ENCODE results near the gene KNCN.

Gene KNCN

DNA sequence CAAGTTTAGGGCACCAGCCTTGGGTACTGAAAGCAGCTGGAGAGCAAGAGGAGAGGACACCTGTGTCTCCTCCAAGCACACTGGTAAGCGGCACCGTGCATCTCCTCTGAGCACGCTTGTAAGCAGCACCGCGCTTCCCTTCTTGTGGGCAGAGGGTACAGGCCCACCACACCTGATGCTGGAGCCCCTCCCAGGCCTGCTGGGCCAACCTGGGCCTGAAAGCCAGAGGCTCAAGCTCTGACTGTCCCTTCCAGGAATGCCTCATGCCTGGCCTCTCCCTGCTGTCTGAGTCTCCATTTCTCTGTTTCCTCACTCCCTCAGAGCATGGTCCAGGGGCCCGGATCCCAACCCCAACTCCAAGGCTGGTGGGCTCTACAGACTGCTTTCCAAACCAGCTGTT, 35.9 kb downstream of the KNCN start:
- H3K9me3 Mint-ChIP-seq: no peaks in the 10 kb centered on the region
- no peak overlapping the region for H3K27ac Mint-ChIP-seq
- no peak overlapping the region for H3K4me3 Mint-ChIP-seq
- H3K27me3 Mint-ChIP-seq (ENCODE audit: low read depth, poor library complexity): peaks cover 72% of the 10 kb centered on the region
- H3K36me3 Mint-ChIP-seq (ENCODE audit: low read depth): no peaks in the 10 kb centered on the region
- DNase-seq: no peak
- H3K4me1 Mint-ChIP-seq: peaks cover 65% of the 10 kb centered on the region
- TF ChIP-seq, protein P1, sequence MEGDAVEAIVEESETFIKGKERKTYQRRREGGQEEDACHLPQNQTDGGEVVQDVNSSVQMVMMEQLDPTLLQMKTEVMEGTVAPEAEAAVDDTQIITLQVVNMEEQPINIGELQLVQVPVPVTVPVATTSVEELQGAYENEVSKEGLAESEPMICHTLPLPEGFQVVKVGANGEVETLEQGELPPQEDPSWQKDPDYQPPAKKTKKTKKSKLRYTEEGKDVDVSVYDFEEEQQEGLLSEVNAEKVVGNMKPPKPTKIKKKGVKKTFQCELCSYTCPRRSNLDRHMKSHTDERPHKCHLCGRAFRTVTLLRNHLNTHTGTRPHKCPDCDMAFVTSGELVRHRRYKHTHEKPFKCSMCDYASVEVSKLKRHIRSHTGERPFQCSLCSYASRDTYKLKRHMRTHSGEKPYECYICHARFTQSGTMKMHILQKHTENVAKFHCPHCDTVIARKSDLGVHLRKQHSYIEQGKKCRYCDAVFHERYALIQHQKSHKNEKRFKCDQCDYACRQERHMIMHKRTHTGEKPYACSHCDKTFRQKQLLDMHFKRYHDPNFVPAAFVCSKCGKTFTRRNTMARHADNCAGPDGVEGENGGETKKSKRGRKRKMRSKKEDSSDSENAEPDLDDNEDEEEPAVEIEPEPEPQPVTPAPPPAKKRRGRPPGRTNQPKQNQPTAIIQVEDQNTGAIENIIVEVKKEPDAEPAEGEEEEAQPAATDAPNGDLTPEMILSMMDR (IDR thresholded peaks at IDR 0.05): no peak

DNA sequence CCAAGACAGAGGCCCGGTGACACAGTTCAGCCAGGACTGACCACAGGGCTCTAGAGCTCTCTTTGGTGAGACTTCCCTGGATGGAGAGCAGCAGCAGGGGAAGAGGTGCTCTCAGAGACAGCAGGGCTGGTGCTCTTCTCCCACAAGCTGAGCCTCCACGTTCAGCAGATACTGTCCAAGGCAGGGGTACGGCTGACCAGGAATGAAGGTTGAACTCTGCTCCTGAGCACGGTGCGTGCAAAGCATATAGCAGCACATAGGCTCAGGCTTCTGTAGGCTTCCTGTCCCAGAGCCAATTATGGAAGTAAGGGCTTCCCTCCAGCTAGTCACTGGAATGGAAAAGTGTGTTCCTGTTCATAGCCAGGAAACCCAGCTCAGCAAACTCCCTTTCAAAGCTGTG, 37.9 kb downstream of the KNCN start:
- Mint-ChIP-seq H3K36me3 (ENCODE audit: low read depth) (no peaks in the 10 kb centered on the region), H3K4me1 (peaks cover 46% of the 10 kb centered on the region), H3K27me3 (ENCODE audit: low read depth, poor library complexity) (peaks cover 66% of the 10 kb centered on the region), H3K9me3 (no peaks in the 10 kb centered on the region), H3K27ac (no peak overlapping the region), H3K4me3 (no peak overlapping the region)
- TF ChIP-seq, protein P1 (IDR thresholded peaks at IDR 0.05): no peak
- DNase-seq: no peak

DNA sequence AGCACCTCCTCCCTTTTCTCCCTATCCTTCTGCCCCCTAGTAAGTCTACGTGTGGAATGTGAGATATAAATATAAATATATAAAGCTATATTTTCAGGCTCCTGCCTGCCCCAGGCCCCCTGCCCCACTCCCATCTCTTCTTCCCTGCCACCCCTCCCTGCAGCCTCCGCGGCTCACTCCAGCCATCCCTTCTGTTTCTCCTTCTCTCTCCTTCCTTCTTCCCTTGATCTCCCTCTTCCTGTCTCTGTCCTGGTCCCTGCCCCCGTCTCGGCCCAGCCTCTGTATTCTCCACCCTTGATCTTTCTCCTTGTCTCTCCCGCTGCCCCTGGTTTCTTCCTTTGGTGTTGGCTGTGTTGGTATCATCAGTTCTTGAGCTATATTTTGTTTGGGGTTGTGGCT, 38.7 kb downstream of the KNCN start:
- Mint-ChIP-seq H3K4me1 (peaks cover 38% of the 10 kb centered on the region), H3K36me3 (ENCODE audit: low read depth) (no peaks in the 10 kb centered on the region), H3K9me3 (no peaks in the 10 kb centered on the region), H3K27me3 (ENCODE audit: low read depth, poor library complexity) (peaks cover 64% of the 10 kb centered on the region), H3K27ac (no peak overlapping the region), H3K4me3 (no peak overlapping the region)
- TF ChIP-seq, protein P1 (IDR thresholded peaks at IDR 0.05): no peak
- no peak for DNase-seq

DNA sequence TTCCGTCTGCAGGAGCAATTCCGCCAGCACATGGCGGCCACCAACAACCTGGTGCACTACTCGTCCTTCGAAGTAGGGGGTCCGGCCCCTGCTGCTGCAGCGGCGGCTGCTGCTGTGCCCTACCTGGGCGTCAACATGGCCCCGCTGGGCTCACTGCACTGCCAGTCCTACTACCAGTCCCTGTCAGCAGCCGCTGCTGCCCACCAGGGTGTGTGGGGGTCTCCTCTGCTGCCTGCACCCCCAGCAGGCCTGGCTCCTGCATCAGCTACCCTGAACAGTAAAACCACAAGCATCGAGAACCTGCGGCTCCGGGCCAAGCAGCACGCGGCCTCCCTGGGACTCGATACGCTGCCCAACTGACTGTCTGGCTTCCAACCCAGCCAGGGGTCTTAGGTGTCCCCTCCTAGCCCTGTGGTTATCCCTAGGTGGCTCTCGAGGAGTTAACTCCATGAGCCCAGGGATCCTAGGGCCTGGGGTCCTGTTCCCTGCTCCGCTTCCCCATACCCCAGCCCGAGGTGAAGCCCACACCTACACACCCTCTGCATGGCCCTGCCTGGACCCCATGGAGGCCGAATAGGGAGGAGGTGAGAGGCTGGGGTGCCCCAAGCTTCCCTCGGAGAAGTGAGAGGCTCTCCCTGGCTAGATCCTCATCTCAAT, 39.2 kb downstream of the KNCN start:
- no peak overlapping the region for H3K27ac Mint-ChIP-seq
- H3K4me3 Mint-ChIP-seq: no peak overlapping the region
- peaks cover 33% of the 10 kb centered on the region for H3K4me1 Mint-ChIP-seq
- no peaks in the 10 kb centered on the region for H3K36me3 Mint-ChIP-seq (ENCODE audit: low read depth)
- H3K9me3 Mint-ChIP-seq: no peaks in the 10 kb centered on the region
- TF ChIP-seq, protein P1 (IDR thresholded peaks at IDR 0.05): no peak
- H3K27me3 Mint-ChIP-seq (ENCODE audit: low read depth, poor library complexity): peaks cover 64% of the 10 kb centered on the region
- no peak for DNase-seq

DNA sequence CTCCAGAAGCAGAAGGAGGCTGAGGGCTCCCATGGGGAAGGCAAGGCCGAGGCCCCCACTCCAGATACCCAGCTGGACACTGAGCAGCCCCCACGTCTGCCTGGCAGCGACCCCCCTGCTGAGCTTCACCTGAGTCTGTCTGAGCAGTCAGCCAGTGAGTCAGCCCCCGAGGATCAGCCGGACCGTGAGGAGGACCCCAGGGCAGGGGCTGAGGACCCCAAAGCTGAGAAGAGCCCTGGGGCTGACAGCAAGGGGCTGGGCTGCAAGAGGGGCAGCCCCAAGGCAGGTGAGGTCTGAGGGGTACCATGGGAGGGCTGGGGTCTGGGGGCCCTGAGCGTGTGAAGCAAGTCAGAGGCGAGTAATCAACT, 40.5 kb downstream of the KNCN start:
- H3K4me1 Mint-ChIP-seq: peaks cover 20% of the 10 kb centered on the region
- no peak for DNase-seq
- no peaks in the 10 kb centered on the region for H3K9me3 Mint-ChIP-seq
- H3K27ac Mint-ChIP-seq: no peak overlapping the region
- H3K27me3 Mint-ChIP-seq (ENCODE audit: low read depth, poor library complexity): peaks cover 64% of the 10 kb centered on the region
- H3K4me3 Mint-ChIP-seq: no peak overlapping the region
- TF ChIP-seq, protein P1 (IDR thresholded peaks at IDR 0.05): no peak
- H3K36me3 Mint-ChIP-seq (ENCODE audit: low read depth): no peaks in the 10 kb centered on the region

DNA sequence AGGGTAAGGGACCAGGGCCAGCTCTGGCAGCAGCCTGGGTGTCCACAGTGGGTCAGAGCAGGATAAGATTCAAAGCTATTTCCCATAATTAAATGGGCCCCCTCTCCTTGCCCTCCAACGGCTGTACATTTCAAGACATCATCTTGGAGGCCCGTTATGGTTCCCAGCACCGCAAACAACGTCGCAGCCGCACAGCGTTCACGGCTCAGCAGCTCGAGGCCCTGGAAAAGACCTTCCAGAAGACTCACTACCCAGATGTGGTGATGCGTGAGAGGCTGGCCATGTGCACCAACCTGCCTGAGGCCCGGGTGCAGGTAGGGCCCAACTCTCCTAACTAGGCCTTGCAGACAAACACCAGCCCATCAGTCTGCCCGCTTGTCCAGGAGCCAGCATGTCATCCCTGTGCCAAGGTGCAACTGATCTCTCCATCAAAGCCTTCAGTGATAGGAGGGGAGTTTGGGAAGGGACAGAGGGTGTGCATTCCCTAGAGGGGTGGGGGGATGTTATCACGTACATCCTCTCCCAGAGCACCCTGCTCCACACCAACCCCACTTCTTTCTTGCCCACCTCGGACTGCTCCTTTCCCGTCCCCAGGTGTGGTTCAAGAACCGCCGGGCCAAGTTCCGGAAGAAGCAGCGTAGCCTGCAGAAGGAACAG, 41.0 kb downstream of the KNCN start:
- Mint-ChIP-seq H3K4me3 (no peak overlapping the region), H3K36me3 (ENCODE audit: low read depth) (no peaks in the 10 kb centered on the region), H3K27ac (no peak overlapping the region), H3K4me1 (peaks cover 20% of the 10 kb centered on the region), H3K27me3 (ENCODE audit: low read depth, poor library complexity) (peaks cover 59% of the 10 kb centered on the region), H3K9me3 (no peaks in the 10 kb centered on the region)
- TF ChIP-seq, protein P1 (IDR thresholded peaks at IDR 0.05): no peak
- DNase-seq: no peak
